Iris pigment epithelial cell (primary cell): ENCODE measurements around the gene FAM110A.
"Not testable (repeated sequence)": the region's sequence is repeated elsewhere in the genome, so short reads cannot be mapped to it uniquely, and the experiment has no call there.

Experiments
- DNase-seq: peaks from one replicate; pipeline ENCODE4 v3.0.0-alpha.2; 2011; ENCODE audit warnings: low read depth

The FAM110A gene

DNA sequence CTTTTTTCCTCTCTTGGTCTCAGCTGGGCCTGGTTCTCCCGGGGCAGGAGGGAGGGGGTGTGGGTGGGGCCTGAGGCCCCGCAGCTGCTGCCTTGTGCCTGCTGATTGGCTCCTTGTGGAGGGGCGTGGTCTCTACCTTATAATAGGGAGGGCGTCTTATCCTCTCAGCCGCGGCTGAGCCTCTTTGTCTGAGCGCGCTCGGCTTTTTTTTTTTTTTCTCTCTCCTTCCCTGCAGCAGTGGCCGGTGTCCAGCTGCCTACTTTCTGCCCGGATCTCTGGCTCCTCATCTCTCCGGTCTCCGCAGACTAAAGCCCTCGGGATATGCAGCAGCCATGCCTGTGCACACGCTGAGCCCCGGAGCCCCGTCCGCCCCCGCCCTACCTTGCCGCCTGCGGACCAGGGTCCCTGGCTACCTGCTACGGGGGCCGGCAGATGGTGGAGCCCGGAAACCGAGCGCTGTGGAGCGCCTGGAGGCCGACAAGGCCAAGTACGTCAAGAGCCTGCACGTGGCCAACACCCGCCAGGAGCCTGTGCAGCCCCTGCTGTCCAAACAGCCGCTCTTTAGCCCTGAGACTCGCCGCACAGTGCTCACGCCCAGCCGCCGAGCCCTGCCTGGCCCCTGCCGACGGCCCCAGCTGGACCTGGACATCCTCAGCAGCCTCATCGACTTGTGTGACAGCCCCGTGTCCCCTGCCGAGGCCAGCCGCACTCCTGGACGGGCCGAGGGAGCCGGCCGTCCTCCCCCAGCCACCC lies 11.1 kb downstream of the FAM110A start:
- DNase-seq = peak; percentile 94

DNA sequence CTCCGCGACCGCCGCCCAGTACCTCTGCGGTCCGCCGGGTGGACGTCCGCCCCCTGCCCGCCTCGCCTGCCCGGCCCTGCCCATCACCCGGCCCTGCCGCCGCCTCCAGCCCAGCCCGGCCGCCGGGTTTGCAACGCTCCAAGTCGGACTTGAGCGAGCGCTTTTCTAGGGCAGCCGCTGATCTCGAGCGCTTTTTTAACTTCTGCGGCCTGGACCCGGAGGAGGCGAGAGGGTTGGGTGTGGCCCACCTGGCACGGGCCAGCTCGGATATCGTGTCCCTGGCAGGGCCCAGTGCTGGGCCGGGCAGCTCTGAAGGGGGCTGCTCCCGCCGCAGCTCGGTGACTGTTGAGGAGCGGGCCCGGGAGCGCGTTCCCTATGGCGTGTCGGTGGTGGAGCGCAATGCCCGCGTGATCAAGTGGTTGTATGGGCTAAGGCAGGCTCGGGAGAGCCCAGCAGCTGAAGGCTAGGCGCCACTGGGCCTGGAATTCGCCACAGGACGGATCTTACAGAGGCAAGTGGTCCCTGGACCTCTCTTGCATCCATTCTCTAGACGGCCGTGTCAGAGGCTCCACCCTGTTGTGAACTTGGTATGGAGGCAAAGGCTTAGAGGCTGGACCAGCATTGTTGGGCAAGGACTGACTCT lies 11.8 kb downstream of the FAM110A start:
- no peak for DNase-seq

GRCh38 chr20:845941-846893 lies 12.7 kb downstream of the FAM110A start:
- DNase-seq = no peak

DNA sequence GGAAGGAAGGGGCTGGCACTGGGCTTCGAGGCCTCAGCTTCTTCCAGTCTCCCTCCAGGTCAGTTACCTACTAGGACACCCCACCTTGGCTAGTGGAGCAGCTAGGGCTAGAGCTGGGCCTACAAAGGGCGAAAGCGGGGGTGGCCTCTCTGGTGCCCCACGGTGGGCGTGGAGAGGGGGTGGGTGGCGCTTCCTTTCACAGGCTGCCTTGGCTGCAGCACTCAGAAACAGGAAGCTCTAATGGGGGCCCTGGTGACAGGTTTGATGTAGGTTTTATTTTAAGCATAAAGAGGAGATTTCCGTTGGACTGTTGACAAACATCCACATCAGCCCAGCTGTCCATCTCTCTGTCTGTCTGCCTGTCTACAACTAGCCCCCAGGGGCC lies 13.4 kb downstream of the FAM110A start:
- no peak for DNase-seq

GRCh38 chr20:848193-848592 lies 14.7 kb downstream of the FAM110A start:
- DNase-seq = no peak

- DNase-seq = not testable (repeated sequence)
Observed at GRCh38 chr20:848731-849130, 15.2 kb downstream of the FAM110A start.

GRCh38 chr20:853406-853996 lies 20.0 kb downstream of the FAM110A start:
- DNase-seq = no peak

DNA sequence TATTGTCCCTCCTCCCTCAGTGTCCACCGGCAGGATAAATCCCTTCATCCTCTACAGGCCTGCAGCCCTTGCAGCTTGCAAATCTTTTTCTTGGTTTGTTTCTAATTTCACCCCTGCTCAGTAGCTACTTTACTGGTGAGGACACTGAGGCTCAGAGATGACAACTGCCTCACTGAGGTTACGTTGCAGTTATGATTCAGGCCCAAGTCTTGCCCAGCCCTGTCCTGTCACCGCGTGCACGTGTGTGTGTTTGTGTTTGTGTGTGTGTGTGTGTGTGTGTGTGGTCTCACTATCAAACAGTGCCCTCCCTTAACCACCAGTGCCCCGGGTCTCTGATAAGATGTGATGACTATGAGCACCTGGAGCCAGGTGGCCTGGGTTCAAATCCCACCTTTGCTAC lies 21.1 kb downstream of the FAM110A start:
- no peak for DNase-seq

GRCh38 chr20:855466-856360 lies 22.2 kb downstream of the FAM110A start:
- no peak for DNase-seq

GRCh38 chr20:856361-856775 lies 22.9 kb downstream of the FAM110A start:
- DNase-seq = peak; percentile 48

- no peak for DNase-seq
Observed at GRCh38 chr20:858011-858410, 24.5 kb downstream of the FAM110A start.

DNA sequence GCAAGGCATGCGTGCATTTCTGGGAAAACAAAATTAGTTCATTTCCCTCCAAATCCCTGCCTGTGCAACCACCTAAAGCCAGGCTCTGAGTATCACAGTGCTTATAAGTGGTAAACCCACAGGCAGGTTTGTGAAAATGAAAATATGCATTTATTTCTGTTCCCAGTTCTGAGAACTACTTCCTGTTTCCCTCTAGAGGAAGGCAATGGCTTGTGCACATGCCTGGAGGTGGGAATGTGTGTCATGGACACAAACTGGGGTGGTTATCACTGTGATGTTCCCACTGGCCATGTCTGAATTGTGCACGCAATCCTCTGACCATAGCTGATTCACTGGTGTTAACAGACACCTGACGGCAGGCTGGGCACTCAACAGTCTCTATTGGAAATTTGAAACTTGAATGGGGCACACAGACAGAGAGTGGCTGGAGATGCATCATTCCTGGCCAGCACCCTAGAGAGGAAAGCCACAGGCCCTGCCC lies 26.3 kb downstream of the FAM110A start:
- no peak for DNase-seq

DNA sequence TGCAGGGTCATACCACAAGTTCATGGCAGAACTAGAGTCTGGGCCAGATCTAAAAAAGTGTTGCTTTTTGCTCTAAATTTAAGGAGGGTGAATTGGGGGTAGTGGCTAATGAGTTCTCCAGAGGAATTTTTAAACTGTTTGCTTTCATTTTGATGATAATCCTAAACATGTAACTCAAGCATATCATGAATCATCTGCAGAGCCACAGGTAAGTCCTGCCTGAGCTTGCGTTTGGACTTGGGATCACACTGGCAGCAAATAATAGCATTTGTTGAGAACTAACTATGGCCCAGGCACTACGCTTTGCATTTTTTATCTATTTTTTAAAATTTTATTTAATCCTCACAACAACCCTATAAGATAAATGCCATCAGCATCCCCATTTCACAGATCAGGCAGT lies 27.4 kb downstream of the FAM110A start:
- no peak for DNase-seq

DNA sequence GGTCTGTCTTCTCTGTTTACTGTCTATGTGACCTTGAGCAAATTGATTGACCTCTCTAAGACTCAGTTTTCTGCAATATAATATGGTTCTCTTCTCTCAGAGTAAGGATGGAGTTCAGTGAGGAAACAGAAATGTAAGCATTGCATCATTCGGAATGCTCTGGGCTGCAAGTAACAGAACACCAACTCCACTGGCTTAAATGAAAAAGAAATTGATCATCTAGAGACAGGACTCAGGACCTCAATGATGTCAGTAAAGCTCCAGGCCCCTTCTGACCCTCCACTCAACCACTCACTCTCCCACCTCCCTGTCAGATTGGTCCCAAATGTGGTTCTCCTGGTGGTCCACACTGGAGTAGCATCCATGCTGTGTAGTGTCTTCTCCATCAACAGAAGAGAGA lies 31.9 kb downstream of the FAM110A start:
- no peak for DNase-seq

- no peak for DNase-seq
Observed at GRCh38 chr20:868279-868678, 34.8 kb downstream of the FAM110A start.

DNA sequence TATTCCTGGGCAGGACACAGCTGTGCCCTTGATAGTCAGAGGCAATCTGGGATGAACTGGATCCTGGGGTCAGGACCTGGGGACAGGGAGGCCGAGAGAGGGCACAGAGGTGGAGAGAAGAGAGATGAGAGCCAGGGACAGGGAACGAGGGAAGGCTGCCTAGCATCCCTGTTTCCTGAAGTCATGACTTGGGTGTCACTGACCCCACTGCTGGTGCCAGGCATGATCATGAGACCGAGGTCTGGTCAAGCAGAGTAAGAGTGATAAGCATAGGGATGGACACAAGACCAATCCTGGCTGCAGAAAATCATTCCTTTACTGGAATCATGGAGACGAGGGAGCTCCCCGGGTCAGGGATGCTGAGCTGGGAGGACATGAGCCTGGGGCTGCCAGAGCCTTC lies 36.1 kb downstream of the FAM110A start:
- no peak for DNase-seq

DNA sequence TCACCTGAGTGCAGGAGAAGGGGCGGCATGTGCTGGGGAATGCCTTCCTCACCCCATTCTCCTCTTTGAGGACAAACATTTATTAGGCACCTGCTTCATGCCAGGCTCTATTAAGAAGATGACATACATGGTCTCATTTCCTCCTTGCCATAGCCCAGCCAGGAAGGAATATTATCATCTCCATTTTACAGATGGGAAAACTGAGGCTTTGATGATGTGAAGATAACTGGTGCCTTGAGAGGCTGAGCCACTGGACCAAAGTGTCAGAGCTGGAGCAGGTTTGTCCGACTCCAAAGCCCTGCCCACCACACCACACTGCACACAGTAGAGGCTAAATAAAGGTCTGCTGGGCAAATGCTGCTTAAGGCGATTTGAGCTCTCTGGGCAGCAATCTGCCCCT lies 37.2 kb downstream of the FAM110A start:
- DNase-seq = no peak

- DNase-seq = no peak
Observed at GRCh38 chr20:871436-871835, 37.9 kb downstream of the FAM110A start.

- DNase-seq = no peak
Observed at GRCh38 chr20:871948-872347, 38.4 kb downstream of the FAM110A start.

GRCh38 chr20:872855-873520 lies 39.5 kb downstream of the FAM110A start:
- DNase-seq = no peak
